SK-N-SH (cell line): ENCODE data around the gene GHRH.

Experiments used
- EP300 ChIP-seq, 2 experiments: IDR thresholded peaks; 2 replicates each; pipeline versions ENCODE4 v1.4.0 to v1.6.1; 2012; ENCODE audit warnings: borderline replicate concordance in 1 of 2, low read depth in 1 of 2, low read length in 1 of 2
- FOSL2 ChIP-seq: IDR thresholded peaks from 2 replicates; pipeline ENCODE4 v1.4.0; 2012; ENCODE audit warnings: low read depth, mild to moderate bottlenecking, moderate library complexity, borderline replicate concordance
- GABPA ChIP-seq: IDR thresholded peaks from 2 replicates; pipeline ENCODE4 v1.4.0; 2012; ENCODE audit warnings: low read depth, mild to moderate bottlenecking
- JUND ChIP-seq: IDR thresholded peaks from 2 replicates; pipeline ENCODE4 v1.4.0; 2012
- NFIC ChIP-seq: IDR thresholded peaks from 2 replicates; pipeline ENCODE4 v1.4.0; 2012; ENCODE audit warnings: borderline replicate concordance
- POLR2AphosphoS5 ChIP-seq: IDR thresholded peaks from 2 replicates; pipeline ENCODE4 v1.6.1; 2012; ENCODE audit warnings: low read depth, low read length
- RFX5 ChIP-seq: IDR thresholded peaks from 2 replicates; pipeline ENCODE4 v1.6.1; 2012; ENCODE audit warnings: mild to moderate bottlenecking, improper control_type of control experiment, low read length
- SMC3 ChIP-seq: IDR thresholded peaks from 2 replicates; pipeline ENCODE4 v1.6.1; 2012; ENCODE audit warnings: low read depth, low read length, improper control_type of control experiment
- TCF12 ChIP-seq: IDR thresholded peaks from 2 replicates; pipeline ENCODE4 v1.4.0; 2012
- TEAD4 ChIP-seq: IDR thresholded peaks from 2 replicates; pipeline ENCODE4 v1.4.0; 2012; ENCODE audit warnings: mild to moderate bottlenecking, borderline replicate concordance; ENCODE audit not compliant: insufficient read depth
- YY1 ChIP-seq: IDR thresholded peaks from 2 replicates; pipeline ENCODE4 v1.4.0; 2012; ENCODE audit warnings: low read depth, mild to moderate bottlenecking
- TF ChIP-seq, protein P1 (sequence below): fragments of 200-600 bp; sonication (generic); IDR thresholded peaks from 2 replicates; pipeline ENCODE4 v1.6.1; 2017; ENCODE audit warnings: antibody characterized with exemption, mild to moderate bottlenecking, moderate library complexity
- TF ChIP-seq, protein P2 (sequence below): IDR thresholded peaks from 2 replicates; pipeline ENCODE4 v1.6.1; 2012; ENCODE audit warnings: mild to moderate bottlenecking, low read depth, low read length, moderate library complexity
- TF ChIP-seq, protein P3 (sequence below): fragments of 150-350 bp; IDR thresholded peaks from 2 replicates; pipeline ENCODE4 v1.6.1; 2017; ENCODE audit warnings: antibody characterized with exemption, low read length, low read depth, borderline replicate concordance

DNA sequence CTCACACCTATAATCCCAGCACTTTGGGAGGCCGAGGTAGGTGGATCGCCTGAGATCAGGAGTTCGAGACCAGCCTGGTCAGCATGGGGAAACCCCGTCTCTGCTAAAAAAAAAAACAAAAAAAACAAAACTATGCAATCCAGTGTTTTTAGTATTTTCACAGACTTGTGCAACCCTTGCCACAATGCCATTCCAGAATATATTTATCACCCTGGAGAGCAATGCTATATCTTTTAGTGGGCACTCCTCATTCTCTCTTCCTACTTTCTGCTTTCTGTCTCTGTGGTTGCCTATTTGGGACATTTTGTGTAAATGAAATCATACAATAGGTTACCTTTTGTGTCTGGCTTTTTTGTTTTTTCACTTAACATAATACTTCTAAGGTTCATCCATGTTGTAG is 43.2 kb downstream of the GHRH start:
- TF ChIP-seq, protein P1, sequence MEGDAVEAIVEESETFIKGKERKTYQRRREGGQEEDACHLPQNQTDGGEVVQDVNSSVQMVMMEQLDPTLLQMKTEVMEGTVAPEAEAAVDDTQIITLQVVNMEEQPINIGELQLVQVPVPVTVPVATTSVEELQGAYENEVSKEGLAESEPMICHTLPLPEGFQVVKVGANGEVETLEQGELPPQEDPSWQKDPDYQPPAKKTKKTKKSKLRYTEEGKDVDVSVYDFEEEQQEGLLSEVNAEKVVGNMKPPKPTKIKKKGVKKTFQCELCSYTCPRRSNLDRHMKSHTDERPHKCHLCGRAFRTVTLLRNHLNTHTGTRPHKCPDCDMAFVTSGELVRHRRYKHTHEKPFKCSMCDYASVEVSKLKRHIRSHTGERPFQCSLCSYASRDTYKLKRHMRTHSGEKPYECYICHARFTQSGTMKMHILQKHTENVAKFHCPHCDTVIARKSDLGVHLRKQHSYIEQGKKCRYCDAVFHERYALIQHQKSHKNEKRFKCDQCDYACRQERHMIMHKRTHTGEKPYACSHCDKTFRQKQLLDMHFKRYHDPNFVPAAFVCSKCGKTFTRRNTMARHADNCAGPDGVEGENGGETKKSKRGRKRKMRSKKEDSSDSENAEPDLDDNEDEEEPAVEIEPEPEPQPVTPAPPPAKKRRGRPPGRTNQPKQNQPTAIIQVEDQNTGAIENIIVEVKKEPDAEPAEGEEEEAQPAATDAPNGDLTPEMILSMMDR, result no peak
- TF ChIP-seq POLR2AphosphoS5, result no peak
- no peak for TF ChIP-seq JUND
- TF ChIP-seq SMC3, result no peak
- TF ChIP-seq, protein P2, sequence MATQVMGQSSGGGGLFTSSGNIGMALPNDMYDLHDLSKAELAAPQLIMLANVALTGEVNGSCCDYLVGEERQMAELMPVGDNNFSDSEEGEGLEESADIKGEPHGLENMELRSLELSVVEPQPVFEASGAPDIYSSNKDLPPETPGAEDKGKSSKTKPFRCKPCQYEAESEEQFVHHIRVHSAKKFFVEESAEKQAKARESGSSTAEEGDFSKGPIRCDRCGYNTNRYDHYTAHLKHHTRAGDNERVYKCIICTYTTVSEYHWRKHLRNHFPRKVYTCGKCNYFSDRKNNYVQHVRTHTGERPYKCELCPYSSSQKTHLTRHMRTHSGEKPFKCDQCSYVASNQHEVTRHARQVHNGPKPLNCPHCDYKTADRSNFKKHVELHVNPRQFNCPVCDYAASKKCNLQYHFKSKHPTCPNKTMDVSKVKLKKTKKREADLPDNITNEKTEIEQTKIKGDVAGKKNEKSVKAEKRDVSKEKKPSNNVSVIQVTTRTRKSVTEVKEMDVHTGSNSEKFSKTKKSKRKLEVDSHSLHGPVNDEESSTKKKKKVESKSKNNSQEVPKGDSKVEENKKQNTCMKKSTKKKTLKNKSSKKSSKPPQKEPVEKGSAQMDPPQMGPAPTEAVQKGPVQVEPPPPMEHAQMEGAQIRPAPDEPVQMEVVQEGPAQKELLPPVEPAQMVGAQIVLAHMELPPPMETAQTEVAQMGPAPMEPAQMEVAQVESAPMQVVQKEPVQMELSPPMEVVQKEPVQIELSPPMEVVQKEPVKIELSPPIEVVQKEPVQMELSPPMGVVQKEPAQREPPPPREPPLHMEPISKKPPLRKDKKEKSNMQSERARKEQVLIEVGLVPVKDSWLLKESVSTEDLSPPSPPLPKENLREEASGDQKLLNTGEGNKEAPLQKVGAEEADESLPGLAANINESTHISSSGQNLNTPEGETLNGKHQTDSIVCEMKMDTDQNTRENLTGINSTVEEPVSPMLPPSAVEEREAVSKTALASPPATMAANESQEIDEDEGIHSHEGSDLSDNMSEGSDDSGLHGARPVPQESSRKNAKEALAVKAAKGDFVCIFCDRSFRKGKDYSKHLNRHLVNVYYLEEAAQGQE, result no peak
- no peak for TF ChIP-seq TCF12
- TF ChIP-seq NFIC, result no peak
- no peak for TF ChIP-seq EP300 (IDR thresholded peaks at IDR 0.05; ENCODE audit: borderline replicate concordance in 1 of 2, low read depth in 1 of 2, low read length in 1 of 2)
- no peak for TF ChIP-seq YY1
- no peak for TF ChIP-seq FOSL2
- no peak for TF ChIP-seq GABPA
- TF ChIP-seq TEAD4, result no peak
- no peak for TF ChIP-seq RFX5
- TF ChIP-seq, protein P3, sequence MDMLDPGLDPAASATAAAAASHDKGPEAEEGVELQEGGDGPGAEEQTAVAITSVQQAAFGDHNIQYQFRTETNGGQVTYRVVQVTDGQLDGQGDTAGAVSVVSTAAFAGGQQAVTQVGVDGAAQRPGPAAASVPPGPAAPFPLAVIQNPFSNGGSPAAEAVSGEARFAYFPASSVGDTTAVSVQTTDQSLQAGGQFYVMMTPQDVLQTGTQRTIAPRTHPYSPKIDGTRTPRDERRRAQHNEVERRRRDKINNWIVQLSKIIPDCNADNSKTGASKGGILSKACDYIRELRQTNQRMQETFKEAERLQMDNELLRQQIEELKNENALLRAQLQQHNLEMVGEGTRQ, result no peak
